Measurements from ENCODE around the gene U2AF1.
"Not testable (repeated sequence)": the region's sequence is repeated elsewhere in the genome, so short reads cannot be mapped to it uniquely, and the experiment has no call there.

U2AF1 gene, protein sequence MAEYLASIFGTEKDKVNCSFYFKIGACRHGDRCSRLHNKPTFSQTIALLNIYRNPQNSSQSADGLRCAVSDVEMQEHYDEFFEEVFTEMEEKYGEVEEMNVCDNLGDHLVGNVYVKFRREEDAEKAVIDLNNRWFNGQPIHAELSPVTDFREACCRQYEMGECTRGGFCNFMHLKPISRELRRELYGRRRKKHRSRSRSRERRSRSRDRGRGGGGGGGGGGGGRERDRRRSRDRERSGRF

DNA sequence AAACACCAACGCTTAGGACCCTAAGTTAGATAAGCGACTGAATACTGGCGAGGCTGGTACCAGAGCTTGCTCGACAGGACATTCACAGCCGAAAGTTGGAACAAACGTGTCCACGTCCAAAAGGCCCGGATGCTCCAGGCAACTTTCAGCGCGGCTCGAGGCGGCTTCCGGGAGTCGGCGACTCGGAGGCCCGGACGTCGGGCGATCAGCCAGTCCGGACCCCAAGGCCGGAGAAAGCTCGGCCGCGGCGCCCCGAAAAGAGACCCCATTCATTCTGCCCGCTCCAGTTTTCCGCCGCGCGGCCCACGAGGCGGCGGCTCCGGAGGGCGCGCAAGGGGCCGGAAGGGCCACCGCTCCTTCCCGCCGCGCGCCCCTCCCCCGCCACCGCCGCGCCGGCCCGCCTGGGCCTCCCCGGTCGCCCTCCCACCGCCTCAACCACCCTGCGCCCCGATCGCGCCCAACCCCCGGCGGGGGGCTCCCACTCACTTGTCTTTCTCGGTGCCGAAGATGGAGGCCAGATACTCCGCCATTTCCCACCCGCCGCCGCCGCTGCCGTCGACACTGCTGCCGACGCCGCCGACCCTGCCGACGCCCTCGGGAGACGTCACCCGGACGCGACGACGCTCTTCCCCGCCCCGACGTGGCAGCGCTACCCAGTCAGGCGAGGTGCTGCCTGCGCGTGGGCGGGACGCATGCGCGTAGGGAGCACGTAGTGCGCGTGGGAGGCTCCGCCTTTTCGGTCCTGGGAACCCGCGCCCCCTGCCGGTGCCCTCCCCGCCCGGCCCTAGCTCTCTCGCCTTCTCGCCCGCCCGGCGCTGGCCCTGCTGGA, at the start of gene U2AF1:
Gene U2AF1 (minus strand): TSS at position 606 of the 829 bp plus-strand sequence. CDS start 76 bp downstream, at position 530.
- peak in 1 of 3 donors; percentile 59 for DNase-seq (ENCODE audit: low read depth in 3 of 3, low spot score in 1 of 3)

DNA sequence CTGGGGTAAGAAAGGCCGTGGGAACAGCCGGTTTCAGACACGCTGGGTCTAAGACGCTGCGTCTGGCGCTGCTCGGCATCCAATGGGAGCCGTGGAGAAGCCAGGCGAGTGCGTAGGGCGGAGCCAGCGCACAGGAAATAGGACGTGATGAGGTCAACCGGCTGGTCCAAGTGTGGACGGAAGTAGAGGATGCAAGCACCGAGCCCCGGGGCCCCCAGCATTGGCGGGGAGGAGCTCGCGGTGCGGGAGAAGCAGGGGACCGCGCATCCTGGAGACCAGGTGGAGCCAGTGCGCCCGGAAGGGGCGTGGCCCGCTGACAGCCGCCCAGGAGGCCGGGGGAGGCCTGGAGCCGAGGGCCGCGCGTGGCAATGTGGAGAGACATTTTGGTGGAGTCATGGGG, 46.2 kb upstream of the U2AF1 start:
- not testable (repeated sequence) for DNase-seq (ENCODE audit: low read depth in 3 of 3, low spot score in 1 of 3)

- DNase-seq (ENCODE audit: low read depth in 3 of 3, low spot score in 1 of 3): not testable (repeated sequence)
Observed at GRCh38 chr21:43149344-43149743, 42.0 kb upstream of the U2AF1 start.

DNA sequence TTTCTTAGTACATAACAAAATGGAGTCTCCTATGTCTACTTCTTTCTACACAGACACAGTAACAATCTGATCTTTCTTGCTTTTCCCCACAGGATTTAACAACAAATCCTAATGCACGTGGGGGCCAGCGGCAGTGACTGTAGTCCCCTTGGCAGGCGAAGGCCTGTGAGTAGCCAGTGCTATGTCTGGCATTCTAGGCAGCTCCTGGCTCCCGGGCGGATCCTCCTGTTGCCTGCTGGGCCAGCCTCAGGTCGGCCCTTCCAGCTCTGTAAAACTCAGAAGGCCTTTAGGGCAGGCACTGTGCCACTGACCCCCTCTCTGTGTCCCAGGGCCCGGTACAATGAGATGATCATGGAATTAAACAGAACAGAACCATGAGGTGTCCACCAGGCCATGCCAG, 40.6 kb upstream of the U2AF1 start:
- not testable (repeated sequence) for DNase-seq (ENCODE audit: low read depth in 3 of 3, low spot score in 1 of 3)

DNA sequence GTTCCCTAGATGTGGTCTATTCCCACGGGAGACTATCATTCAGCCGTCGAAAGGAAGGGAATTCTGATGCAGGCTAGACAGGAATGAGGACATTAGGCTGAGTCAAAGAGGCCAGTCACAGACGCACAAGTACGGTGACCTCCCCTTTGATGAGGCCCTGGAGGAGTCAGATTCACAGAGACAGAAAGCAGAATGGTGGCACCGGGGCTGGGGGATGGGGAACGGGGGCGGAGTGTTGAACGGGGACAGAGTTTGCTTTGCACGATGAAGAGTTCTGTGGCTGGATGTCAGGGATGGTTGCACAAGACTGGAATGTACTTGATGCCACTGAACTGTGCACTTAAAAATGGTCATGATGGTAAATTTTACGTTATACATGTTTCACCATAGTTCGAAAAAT, 39.3 kb upstream of the U2AF1 start:
- DNase-seq (ENCODE audit: low read depth in 3 of 3, low spot score in 1 of 3): not testable (repeated sequence)

GRCh38 chr21:43141407-43141806, 34.0 kb upstream of the U2AF1 start:
- DNase-seq (ENCODE audit: low read depth in 3 of 3, low spot score in 1 of 3): not testable (repeated sequence)

- not testable (repeated sequence) for DNase-seq (ENCODE audit: low read depth in 3 of 3, low spot score in 1 of 3)
Observed at GRCh38 chr21:43138944-43139343, 31.6 kb upstream of the U2AF1 start.

GRCh38 chr21:43134520-43134919, 27.1 kb upstream of the U2AF1 start:
- DNase-seq (ENCODE audit: low read depth in 3 of 3, low spot score in 1 of 3): not testable (repeated sequence)

DNA sequence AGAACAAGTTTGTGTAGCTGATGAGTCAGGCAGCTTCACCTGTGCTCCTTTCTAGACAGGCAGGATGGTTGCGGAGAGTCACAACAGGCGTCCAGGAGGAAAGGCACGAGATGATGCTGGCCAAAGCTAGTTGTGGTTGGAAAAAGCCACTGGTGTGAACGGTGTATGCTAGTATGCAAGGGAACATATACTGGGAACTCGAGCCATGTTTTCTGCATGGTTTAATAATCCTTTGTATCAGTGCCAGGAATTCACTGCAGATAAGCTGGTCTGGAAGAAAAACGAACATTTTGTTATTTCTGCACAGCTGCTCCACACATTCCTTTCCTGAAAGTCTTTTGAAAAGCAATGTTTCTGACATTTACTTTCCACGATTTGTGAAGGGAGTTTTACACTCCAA, 22.7 kb upstream of the U2AF1 start:
- not testable (repeated sequence) for DNase-seq (ENCODE audit: low read depth in 3 of 3, low spot score in 1 of 3)

- DNase-seq (ENCODE audit: low read depth in 3 of 3, low spot score in 1 of 3): not testable (repeated sequence)
Observed at GRCh38 chr21:43115956-43116355, 8.6 kb upstream of the U2AF1 start.

DNA sequence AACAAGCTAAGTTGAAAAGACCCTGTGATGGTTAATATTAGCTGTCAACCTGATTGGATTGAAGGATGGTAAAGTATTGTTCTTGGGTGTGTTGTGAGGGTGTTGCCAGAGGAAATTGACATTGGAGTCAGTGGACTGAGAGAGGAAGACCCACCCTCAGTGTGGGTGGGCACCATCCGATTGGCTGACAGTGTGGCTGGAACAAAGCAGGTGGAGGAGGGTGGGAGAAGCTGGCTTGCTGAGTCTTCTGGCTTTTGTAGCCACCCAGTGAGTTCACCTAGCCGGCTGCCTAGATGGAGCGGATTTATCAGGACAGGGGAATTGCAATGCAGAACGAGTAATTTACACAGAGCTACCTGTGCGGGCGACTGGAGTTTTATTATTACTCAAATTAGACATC, 7.1 kb upstream of the U2AF1 start:
- not testable (repeated sequence) for DNase-seq (ENCODE audit: low read depth in 3 of 3, low spot score in 1 of 3)

DNA sequence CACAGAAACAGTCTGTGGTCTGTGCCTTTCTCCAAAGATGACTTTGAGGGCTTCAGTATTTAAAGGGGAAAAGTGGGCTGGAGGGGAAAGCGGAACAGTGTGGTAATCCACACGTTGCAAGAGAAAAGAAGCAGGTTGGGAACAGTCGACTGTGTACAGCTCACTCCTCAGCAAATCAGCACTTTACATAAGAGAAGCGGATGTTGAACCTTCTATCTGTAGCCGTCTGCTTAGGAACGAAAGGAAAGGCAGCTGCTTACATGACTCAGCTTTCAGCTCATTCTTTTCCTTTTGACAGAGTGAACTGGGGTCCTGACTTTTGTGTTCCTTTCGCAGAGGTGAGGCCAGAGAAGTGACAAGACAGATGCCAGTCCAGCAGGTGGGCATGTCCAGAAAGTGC, 1.6 kb upstream of the U2AF1 start:
- not testable (repeated sequence) for DNase-seq (ENCODE audit: low read depth in 3 of 3, low spot score in 1 of 3)

DNA sequence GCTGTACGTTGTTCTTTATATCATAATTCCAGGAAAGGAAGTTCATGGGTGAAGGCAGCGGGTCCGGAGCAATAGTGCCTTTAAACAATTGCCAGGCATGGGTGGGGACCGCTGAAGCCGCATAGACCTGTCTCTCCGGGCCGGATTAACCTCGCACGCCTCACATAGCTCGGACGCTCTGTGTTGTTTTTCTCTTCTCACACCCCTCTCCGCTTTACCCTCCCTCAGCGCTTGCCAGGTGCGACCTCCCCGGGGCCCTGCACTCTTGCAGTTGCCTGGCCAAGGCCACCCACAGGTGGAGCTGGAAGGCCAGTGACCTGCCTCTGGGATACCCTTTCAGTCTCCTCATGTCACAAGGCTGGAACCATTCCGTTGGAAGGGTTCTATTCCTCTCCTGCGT, 807 bp upstream of the U2AF1 start:
- not testable (repeated sequence) for DNase-seq (ENCODE audit: low read depth in 3 of 3, low spot score in 1 of 3)

DNA sequence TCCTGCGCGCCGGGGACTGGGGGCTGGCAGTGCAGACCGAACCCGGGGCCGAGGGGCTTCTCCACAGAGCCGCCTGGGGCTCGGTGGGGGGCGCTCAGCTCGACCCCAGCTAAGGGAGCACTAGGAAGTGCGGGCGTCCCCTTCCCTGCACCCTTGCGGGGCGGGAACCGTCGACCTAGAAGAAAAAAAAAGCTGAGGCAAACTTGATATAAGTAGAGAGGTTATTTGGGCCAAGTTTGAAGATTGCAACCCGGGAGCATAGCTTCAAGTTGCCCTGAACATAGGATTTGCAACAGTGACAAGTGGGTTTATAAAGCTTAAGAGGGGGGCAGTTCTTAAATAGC, 396 bp upstream of the U2AF1 start:
- DNase-seq (ENCODE audit: low read depth in 3 of 3, low spot score in 1 of 3): not testable (repeated sequence)

DNA sequence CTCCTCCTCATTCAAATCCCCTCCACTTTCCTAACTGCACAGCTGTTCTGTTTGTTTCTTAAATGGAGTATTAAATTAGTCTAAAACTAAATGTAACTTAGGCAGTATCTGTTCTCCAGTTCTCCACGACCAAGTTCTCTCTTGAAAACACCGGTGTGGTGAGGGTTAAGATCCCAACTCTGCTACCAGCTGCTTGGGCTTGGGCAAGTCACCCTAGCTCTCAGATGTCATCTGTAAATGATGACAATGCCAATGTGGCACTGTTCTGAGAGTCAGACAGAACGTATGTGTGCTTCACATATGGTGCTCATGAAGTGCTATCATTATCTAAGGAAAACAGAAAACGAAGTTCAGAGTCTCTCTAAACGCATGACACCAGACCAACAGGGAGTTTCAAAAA, 2.7 kb downstream of the U2AF1 start:
- not testable (repeated sequence) for DNase-seq (ENCODE audit: low read depth in 3 of 3, low spot score in 1 of 3)

DNA sequence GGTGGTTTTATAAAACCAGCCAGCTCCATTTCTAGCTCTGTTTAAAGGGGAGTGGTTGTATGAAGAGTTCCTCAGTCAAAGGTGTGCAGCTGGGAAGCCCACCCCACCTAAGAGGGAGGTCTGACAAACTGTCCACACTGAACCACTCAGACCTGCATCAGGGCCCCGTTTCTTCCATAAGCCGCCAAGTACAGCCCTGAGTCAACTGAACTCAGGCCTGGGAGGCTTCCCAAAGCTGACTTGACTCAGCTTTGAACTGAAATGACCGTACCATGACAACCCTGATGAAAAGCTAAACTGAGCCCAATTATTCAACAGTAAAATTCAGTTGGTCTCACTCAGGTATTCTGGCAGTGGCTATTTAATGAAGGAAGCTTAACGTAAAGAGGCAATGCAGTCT, 5.1 kb downstream of the U2AF1 start:
- not testable (repeated sequence) for DNase-seq (ENCODE audit: low read depth in 3 of 3, low spot score in 1 of 3)

GRCh38 chr21:43101676-43102075, 5.7 kb downstream of the U2AF1 start:
- DNase-seq (ENCODE audit: low read depth in 3 of 3, low spot score in 1 of 3): not testable (repeated sequence)

GRCh38 chr21:43101000-43101399, 6.4 kb downstream of the U2AF1 start:
- not testable (repeated sequence) for DNase-seq (ENCODE audit: low read depth in 3 of 3, low spot score in 1 of 3)

DNA sequence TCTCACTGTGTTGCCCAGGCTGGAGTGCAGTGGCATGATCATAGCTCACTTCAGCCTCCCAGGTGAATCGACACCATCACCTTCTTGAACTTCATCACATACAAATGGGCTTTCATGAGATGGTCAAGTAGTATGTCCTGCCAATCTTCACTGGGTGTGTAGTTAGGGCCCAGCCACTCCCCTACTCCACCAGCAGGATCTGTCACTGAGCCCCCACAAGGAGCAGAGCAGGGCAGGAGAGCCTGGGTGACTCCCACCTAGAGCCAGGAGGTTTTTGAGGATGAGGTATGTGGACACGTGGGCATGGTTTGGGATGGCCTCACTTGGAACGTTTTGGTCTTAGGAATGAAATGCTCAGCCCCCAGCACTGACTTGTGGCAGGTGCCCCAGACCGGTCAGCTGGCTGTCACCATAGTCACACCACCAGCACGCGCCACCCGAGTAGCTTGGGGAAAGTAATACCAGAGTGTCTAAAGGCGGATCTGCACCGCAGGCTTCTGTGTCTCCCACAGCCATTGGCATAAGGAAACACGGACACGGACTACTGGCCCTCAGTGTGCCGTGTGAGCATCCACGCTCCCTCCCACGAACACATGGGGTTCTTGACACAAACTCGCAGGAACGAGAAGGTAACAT, 15.3 kb downstream of the U2AF1 start:
- not testable (repeated sequence) for DNase-seq (ENCODE audit: low read depth in 3 of 3, low spot score in 1 of 3)

- DNase-seq (ENCODE audit: low read depth in 3 of 3, low spot score in 1 of 3): not testable (repeated sequence)
Observed at GRCh38 chr21:43090947-43091346, 16.4 kb downstream of the U2AF1 start.

DNA sequence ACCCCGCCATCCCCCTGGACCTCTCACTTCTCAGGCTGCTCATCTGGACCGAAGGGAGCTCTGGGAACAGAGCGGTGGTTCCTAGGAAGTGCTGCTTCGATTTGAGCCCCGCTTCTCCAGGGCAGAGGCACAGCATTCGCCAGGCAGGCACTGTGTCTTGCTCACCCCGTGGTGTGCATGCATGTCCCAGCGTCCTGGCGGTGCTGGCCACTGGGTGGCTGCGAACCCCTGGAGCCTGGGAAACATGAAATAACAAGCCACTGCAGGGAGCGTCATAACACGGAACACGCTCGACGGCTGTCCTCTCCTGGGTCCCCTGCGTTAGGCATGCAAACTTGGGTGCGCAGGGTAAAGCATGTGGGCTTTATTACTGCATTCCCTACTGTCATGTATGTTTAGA, 17.9 kb downstream of the U2AF1 start:
- DNase-seq (ENCODE audit: low read depth in 3 of 3, low spot score in 1 of 3): not testable (repeated sequence)

All from stimulated activated CD4-positive, alpha-beta T cell treated with anti-CD3 and anti-CD28 coated beads, TNF-alpha, amount 100 ng/mL, for 1 hour (primary cell).